ENCODE results near the gene WNT8B.

The WNT8B gene

GRCh38 chr10:100485366-100485765, 22.6 kb downstream of the WNT8B start:
- FAIRE-seq = no peak

GRCh38 chr10:100485801-100486495, 23.1 kb downstream of the WNT8B start:
- no peak for FAIRE-seq

GRCh38 chr10:100487529-100487928, 24.7 kb downstream of the WNT8B start:
- FAIRE-seq = no peak

- FAIRE-seq = no peak
These were observed 26.6 kb downstream of the WNT8B start for GRCh38 chr10:100489396-100489795.

- FAIRE-seq = no peak
These were observed 27.7 kb downstream of the WNT8B start for GRCh38 chr10:100490531-100490930.

- no peak for FAIRE-seq
These were observed 33.8 kb downstream of the WNT8B start for GRCh38 chr10:100496567-100496966.

- no peak for FAIRE-seq
These were observed 35.2 kb downstream of the WNT8B start for GRCh38 chr10:100498059-100498458.

GRCh38 chr10:100501423-100501822, 38.6 kb downstream of the WNT8B start:
- no peak for FAIRE-seq

- FAIRE-seq = no peak
These were observed 40.2 kb downstream of the WNT8B start for GRCh38 chr10:100502926-100503494.

- FAIRE-seq = no peak
These were observed 41.3 kb downstream of the WNT8B start for GRCh38 chr10:100504096-100504495.

GRCh38 chr10:100505164-100505563, 42.4 kb downstream of the WNT8B start:
- no peak for FAIRE-seq

- FAIRE-seq = no peak
These were observed 44.0 kb downstream of the WNT8B start for GRCh38 chr10:100506596-100507356.

GRCh38 chr10:100507357-100507732, 44.5 kb downstream of the WNT8B start:
- no peak for FAIRE-seq

GRCh38 chr10:100508266-100508665, 45.5 kb downstream of the WNT8B start:
- FAIRE-seq = no peak

- peak; percentile 81 for FAIRE-seq
These were observed 45.9 kb downstream of the WNT8B start for GRCh38 chr10:100508691-100509150.

- no peak for FAIRE-seq
These were observed 46.5 kb downstream of the WNT8B start for GRCh38 chr10:100509241-100509840.

- no peak for FAIRE-seq
These were observed 47.9 kb downstream of the WNT8B start for GRCh38 chr10:100510533-100511308.

- FAIRE-seq = no peak
These were observed 52.8 kb downstream of the WNT8B start for GRCh38 chr10:100515612-100516011.

- no peak for FAIRE-seq
These were observed 54.0 kb downstream of the WNT8B start for GRCh38 chr10:100516847-100517246.

- FAIRE-seq = peak; percentile 90
These were observed 56.0 kb downstream of the WNT8B start for GRCh38 chr10:100518761-100519241.

GRCh38 chr10:100519311-100520051, 56.7 kb downstream of the WNT8B start, which contains the start of gene SEC31B:
SEC31B (minus strand) TSS chr10:100519861; CDS start chr10:100516952, 2,909 bp downstream.
- no peak for FAIRE-seq

- no peak for FAIRE-seq
These were observed 58.0 kb downstream of the WNT8B start for GRCh38 chr10:100520811-100521210.

Measured in G401.6 (cell line).